Activated CD4-positive, alpha-beta T cell treated with anti-CD3 and anti-CD28 coated beads, Interleukin-2, Interleukin-4, amounts not matched to agents 100 ng/mL and 50 ng/mL, durations not matched to agents 16 hours and 8 hours (primary cell): ENCODE results near the gene CASP10.

Experiments
- DNase-seq: peaks from one replicate; pipeline ENCODE4 v3.0.0-alpha.2; 2020; ENCODE audit warnings: low spot score

Gene CASP10

GRCh38 chr2:201197781-201198180 is 14.8 kb downstream of the CASP10 start:
- no peak for DNase-seq

GRCh38 chr2:201199847-201200246 is 16.9 kb downstream of the CASP10 start:
- no peak for DNase-seq

GRCh38 chr2:201200345-201200744 is 17.4 kb downstream of the CASP10 start:
- DNase-seq = no peak

GRCh38 chr2:201201371-201201770 is 18.4 kb downstream of the CASP10 start:
- DNase-seq = no peak

- no peak for DNase-seq
Observed at GRCh38 chr2:201203916-201204654, 21.1 kb downstream of the CASP10 start.

- DNase-seq = no peak
Observed at GRCh38 chr2:201204655-201205514, 21.9 kb downstream of the CASP10 start.

- DNase-seq = no peak
Observed at GRCh38 chr2:201205515-201205849, 22.5 kb downstream of the CASP10 start.

GRCh38 chr2:201208563-201209252 is 25.8 kb downstream of the CASP10 start:
- no peak for DNase-seq

GRCh38 chr2:201215963-201216362 is 33.0 kb downstream of the CASP10 start:
- no peak for DNase-seq

GRCh38 chr2:201216918-201217317 is 34.0 kb downstream of the CASP10 start:
- DNase-seq = no peak

GRCh38 chr2:201218780-201219179 is 35.8 kb downstream of the CASP10 start:
- DNase-seq = no peak

GRCh38 chr2:201219328-201220096 is 36.6 kb downstream of the CASP10 start:
- DNase-seq = no peak

GRCh38 chr2:201220102-201220570 is 37.2 kb downstream of the CASP10 start:
- DNase-seq = no peak

- DNase-seq = no peak
Observed at GRCh38 chr2:201223089-201224073, 40.4 kb downstream of the CASP10 start.

- no peak for DNase-seq
Observed at GRCh38 chr2:201228271-201228911, 45.5 kb downstream of the CASP10 start.

GRCh38 chr2:201228912-201229290 is 46.0 kb downstream of the CASP10 start:
- DNase-seq = no peak

GRCh38 chr2:201231781-201232466 is 49.0 kb downstream of the CASP10 start:
- peak; percentile 98 for DNase-seq

- no peak for DNase-seq
Observed at GRCh38 chr2:201232467-201232815, 49.5 kb downstream of the CASP10 start.

- peak; percentile 96 for DNase-seq
Observed at GRCh38 chr2:201233192-201233811, 50.4 kb downstream of the CASP10 start.
